ENCODE data around the gene ZNF609.
A peak's percentile ranks its signal among the peaks of the same experiment; 100 is the strongest.

Gene ZNF609

DNA sequence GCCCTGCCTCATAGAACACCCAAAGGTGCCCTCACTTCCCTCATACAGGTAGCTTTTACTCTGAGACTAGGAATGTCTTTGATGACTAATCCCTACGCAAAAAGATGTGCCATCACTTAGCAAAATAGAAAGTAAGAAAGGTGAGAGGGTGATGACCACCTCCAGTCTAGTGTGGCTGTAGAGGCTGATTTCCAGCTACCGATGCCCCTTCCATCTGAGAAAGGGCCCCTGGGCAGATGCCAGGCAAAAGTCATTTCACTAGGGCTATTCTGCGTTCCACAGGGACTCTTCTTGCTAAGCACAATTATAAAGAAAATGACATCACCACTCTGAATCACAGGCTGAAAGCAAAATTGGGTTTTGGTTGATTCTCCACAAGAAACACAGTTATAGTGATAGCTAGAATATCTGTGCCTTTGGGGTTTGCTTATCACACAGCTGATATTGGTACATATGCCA is 237.6 kb downstream of the ZNF609 start:
- DNase-seq (ENCODE audit: low read depth in 2 of 2), result no peak

DNA sequence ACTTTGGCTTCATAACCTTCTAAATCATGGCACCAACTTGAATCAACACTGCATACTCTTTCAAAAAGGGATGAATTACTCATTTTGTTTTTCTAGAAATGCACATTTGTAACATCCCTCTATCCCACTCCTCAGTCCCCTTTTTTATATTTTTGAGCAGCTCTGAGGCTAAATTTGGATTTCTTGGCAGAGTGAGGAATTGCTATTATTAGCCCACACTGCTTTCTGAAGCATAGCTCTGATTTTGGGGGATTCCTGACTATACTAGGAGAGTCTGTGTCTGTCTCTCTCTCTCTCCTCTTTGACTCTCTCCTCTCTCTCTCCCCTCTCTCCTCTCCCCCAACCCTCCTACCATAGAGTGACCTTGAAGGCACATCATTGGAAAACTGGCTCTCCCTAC is 238.4 kb downstream of the ZNF609 start:
- DNase-seq (ENCODE audit: low read depth in 2 of 2), result no peak

DNA sequence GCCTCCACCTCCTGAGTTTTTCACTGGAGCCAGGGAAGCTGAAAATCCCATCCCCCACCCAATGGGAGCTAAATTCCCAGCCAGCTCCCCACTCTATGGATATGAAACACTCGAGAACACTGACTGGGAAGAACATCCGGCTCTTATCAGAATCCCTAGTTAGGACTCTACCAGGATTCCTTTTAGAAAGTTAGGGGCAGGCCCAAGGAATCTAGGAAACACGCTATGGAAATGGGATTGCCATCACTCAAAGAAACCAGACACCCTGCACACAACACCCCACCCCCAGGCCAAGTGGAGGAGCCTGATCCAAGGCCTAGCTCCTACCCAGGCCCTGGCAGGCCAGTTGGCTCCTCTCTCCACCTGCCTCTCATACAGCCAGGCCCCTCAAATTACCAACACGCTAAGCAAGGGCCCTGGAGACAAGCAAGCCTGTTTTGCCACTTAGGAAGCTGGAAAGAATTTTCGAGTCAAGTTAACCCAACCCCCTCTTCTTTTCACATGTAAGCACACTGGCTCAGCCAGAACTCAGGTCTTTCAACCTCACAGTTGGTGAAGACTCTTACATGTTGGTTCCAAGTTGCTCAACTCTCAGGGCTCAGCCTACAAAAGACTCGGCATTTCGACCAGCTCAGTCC is 239.5 kb downstream of the ZNF609 start:
- no peak for DNase-seq (ENCODE audit: low read depth in 2 of 2)

DNA sequence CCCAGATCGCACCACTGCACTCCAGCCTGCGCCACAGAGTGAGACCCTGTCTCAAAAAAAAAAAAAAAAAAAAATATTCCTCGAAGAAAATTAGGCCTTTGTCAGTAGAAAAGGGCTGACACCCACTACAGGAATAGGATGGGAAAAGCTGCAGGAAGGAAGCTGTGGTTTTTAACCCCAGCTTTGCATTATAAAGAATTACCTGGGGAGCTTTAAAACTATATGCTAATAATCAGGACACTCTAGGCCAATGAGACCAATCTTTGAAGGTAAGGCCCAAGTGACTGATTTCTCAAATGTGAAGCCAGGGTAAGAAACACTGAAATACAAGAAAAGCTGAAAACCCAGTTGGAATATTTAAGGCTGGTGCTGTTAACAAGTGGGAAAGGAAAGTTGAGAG is 240.7 kb downstream of the ZNF609 start:
- no peak for DNase-seq (ENCODE audit: low read depth in 2 of 2)

DNA sequence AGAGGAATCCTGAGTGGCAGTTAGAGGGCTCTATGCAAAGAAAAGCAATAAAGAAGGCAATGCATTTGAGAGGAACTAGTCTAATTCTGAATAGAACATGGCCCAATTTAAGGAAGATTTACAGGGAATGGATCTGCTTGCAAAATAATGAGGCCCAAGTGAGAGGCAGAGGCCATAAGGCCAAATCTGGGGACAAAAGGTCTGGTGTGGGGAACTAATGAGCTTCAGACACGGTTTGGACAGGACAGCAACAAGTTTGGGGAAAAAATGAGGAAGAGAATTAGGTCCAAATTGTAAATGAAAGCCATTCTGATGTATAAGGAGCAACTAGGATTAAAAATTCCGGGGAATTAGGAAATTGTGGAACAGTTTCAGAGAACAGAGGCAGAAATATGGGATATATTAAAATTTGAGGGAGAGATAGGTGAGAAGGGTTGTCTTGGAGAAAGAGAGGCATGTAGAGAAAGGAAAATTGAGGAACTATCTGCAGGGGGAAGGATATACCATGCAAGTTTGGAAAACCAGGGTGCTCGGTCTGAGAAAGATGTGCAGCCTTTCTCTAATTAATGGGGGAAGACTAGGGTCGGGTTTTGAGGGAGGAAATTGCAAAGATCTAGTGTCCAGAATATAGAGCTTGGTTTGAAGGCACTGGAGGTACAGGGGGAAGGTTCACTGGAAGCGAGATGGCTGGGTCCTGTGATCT is 241.3 kb downstream of the ZNF609 start:
- DNase-seq (ENCODE audit: low read depth in 2 of 2), result no peak

DNA sequence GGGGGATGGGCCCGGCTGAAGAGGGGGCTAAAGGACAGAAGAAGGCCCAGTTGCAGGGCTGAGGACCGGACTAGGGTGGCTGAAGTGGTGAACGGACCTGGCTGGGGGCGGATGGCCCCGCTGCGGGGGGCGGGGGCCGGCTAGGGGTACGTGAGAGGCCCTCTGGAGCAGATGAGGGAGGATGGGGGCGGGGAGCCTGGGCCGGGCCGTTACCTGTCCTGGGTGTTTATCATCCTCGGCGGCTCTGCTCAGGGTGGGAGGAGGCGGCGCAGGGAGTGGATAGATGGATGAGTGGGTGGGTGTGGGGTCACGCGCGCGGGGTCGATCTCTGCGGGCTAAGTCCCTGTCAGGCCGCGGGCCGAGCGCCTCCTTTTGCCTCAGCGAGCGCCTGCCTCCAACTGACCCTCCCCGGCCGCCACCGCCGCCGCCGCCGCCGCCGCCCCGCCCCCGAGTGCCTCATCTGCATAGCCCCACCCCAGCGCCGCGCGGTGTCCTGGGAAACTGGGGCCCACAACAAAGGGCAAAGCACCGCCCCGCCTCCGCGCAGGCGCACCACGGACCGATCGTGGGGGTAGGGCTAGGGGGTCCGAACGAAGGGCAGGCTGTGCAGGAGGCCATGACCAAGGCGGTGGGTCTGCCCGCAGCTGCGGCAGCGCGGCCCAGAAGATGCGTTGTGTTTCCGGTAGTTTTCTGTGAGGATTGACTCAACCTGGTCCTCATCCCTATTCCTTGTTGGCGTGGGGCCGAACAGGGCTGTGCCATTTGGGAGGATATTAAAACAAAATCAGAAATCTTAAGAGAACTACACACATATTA is 242.6 kb downstream of the ZNF609 start:
- DNase-seq (ENCODE audit: low read depth in 2 of 2), result peak; percentile 88 to 95

DNA sequence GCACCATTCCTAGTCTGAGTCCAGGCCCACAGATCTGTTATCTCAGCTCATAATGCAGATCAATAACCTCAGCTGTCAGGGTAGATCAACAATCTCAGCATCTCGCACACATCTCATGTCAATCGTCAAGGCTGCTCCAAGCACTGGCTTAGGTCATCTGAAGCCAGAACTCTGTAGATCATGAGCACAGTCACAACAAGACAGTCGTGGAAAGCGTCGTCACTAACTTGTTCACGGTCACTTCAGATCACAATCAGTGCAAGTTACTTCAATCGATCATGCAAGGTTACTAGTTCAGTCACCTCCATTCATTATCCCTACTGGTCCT is 243.2 kb downstream of the ZNF609 start:
- no peak for DNase-seq (ENCODE audit: low read depth in 2 of 2)

DNA sequence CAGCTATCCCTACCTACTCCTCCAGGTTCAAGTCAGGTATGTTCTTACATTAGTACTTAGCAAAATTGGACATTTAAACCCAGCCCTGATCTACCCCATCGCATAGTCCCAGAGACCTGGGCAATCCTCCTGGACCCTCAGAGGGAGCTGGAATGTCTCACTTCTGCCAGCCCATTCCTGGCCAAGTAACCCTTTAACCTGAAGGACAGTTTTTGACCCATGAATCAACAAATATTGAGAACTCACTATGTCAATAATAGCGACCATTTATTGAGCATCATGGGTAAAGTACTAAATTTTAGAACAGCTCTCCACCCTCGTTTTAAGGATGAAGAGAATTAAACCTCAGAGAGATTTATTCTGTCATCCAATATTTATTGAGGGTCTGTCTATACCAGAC is 244.6 kb downstream of the ZNF609 start:
- no peak for DNase-seq (ENCODE audit: low read depth in 2 of 2)

DNA sequence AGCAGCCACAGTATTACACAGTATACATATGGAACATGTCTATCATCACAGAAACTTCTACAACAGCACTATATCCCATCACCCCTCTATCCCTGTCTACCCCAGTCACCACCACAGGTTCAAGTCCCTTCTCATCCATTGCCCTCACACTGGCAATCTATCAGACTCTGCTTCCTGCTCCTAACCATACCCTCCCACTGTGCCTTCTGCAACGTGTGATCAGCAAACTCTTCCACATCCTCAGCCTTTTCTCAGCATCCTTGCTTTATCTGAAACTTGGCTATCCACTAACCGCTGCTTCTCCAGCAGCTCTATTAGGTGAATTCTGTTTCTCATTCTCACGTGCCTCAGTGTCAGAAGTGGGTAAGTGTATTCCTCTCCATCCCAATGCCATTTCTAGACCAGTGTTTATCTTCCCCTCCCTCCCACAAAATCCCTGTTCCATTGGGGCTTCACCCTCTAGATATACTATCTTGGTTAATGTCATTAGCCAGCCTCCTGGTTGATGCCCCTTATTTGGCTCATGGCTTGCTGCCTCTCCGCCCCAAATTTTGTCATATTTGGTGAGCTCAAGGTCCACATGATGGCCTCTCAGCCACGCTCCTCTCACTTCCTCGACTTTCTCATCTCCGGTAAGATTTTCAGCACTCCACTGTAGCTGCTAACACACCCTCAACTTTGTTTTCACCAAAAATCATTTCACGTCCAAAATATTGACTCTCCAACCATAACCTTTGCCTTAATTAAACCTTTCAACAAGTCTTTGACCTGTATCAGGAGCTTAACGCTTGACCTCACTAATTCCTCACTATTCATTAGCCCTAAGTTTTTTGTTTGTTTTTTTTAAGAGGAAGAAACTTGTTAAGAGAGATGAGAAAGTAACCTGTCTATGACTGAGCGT is 245.9 kb downstream of the ZNF609 start:
- no peak for DNase-seq (ENCODE audit: low read depth in 2 of 2)

DNA sequence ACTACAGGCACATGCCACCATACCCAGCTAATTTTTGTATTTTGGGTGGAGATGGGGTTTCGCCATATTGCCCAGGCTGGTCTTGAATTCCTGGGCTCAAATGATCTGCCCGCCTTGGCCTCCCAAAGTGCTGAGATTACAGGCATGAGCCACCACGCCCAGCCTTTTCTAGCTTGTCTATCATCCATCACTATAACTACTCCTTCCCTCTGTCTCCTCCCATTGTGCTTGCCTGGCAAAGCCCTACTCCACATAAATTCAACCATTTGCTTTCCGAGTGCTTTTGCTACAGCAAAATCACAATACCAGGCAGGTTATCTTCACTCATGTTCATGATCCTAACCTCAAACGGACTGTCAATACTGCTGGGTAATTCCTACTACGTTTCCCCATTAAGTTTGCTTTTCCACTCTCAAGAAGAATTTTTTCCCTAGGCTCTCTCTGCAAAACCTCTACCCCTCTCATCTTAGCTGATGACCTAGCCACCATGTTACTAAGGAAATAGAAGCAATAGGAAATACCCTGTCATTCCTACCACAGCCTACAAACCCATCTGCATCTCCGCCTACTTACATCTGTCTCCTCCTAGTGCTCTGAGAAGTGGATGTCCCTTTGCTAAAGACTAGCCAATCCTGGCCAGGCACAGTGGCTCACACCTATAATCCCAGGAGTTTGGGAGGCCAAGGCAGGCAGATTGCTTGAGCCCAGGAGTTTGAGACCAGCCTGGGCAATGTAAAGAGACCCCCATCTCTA is 250.5 kb downstream of the ZNF609 start:
- no peak for DNase-seq (ENCODE audit: low read depth in 2 of 2)

DNA sequence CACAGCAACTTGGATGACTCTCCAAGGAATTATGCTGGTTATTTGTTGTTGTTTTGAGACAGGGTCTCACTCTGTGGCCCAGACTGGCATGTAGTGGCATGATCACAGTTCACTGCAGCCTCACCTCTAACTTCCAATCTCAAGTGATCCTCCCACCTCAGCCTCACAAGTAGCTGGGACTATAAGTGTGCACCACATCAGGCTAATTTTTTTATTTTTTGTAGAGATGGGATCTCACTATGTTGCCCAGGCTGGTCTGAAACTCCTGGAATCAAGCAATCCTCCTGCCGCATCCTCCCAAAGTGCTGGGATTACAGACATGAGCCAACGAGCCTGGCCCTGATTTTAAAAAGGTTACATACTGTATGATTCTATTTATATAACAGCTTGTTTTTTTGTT is 252.0 kb downstream of the ZNF609 start:
- no peak for DNase-seq (ENCODE audit: low read depth in 2 of 2)

DNA sequence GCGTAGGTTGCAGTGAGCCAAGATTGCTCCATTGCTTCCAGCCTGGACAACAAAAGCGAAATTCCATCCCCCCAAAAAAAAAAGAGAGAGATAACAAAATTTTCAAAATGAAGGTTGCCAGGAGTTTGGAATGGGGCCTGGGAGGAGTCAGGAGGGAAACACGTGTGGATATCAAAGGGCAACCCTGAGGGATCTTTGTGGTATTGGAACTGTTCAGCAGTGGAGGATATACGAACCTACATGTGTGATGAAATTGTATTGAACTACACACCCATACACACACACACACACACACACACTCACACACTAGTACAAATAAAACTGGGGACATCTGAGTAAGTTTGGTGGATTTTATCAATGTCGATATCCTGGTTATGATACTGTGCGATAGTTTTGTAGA is 253.2 kb downstream of the ZNF609 start:
- DNase-seq (ENCODE audit: low read depth in 2 of 2), result no peak

DNA sequence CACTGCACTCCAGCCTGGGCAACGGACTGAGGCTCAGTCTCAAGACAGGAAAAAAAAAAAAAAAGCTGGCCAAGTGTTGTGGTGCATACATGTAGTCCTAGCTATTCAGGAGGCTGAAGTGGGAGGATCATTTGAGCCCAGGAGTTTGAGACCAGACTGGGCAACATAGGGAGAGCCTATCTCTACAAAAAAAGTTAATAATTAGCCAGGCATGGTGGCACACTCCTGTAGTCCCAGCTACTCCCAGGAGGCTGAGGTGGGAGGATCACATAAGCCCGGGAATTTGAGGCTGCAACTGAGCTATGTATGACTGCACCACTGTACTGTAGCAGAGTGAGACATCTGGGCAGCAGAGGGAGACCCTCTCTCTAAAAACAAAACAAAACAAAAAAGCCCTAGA is 256.1 kb downstream of the ZNF609 start:
- DNase-seq (ENCODE audit: low read depth in 2 of 2), result no peak

DNA sequence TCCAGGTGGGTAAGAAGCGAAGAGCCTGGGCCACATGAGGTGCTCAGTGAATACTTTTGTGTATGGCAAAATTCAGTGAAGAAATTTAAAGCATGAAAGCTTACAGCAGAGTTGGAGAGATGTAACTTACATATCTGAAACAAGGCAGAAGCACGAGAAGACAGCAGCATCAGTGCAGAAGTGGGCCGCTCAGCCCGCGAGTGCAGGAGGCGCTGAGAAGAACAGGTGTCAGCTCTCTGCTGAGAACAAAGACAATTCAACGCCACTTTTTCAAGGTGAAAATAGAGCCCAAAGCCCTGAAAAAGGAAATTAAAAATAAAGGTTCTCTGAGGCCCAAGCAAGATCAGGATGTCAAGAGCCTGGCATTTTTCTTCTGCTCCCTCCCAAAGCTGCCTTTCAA is 256.8 kb downstream of the ZNF609 start:
- DNase-seq (ENCODE audit: low read depth in 2 of 2), result no peak

DNA sequence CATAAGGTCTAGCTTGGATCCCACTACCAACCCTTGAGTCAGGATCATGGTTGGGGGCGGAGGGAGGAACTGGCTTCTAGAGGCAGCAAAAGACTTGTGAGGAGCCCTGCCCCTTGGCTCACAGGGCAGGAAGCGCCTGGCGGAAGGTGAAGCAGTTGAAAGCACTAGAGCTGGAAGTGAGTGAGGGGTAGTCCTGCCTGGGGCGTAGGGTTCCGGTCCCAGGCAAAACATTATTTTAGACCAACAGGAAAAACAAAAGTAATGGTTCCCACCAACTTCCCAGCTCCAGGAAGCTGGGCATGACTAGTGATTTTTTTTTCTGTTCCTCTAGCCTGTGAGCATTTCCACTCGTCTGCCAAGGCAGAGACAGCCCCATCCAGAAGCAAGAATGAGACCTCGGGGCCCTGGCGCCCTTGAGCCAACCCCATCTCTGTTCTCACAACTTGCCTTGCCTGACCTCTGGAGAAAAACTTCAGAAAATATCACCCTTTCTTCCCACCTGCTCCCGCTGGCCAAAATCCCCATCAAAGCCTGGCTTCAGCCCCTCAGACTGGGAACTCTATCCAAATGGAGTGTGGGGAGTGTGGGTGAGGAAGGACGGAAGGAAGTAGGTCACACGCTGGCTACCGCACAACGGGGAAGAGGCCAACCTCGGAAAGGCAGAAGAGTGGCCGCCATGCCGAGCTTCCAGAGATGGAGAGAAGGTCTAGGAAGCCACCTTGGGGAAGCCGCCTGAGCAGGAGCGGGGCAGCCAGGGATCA is 257.5 kb downstream of the ZNF609 start:
- DNase-seq (ENCODE audit: low read depth in 2 of 2), result no peak

DNA sequence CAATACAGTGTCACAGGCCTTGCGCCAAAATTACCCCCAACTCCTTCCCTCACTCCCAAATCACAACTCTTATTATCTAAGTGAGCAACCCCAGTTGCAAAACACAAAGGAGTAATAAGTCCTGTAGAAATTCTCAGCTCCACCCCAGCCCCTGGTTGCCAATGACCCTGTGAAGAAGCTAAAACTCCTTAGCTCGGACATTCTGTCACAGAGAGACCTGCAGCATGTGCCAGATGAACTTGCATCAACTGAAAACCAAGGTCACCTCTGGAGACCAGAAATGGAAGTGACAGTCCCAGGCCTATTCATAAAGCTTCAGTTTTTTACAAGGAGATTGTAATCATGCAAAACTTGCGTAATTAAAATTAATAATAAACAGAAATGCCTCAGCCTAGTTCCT is 259.8 kb downstream of the ZNF609 start:
- DNase-seq (ENCODE audit: low read depth in 2 of 2), result no peak

DNA sequence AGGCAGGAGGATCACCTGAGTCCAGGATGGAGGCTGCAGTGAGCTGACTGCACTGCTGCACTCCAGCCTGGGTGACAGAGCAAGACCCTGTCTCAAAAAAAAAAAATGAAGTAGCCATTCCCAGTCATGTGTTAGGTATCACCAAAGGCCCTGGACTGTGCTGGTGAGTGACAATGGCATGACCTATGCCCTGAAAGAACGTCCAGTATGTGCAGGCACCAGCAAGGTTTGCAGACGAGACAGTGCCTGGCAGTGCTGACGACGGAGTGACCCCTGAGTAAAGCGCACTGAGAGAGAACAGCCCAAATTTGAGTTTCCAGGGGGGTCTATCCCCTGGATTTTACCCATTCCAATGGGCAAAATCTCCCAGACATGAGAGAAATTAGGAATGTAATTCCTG is 269.8 kb downstream of the ZNF609 start:
- no peak for DNase-seq (ENCODE audit: low read depth in 2 of 2)

DNA sequence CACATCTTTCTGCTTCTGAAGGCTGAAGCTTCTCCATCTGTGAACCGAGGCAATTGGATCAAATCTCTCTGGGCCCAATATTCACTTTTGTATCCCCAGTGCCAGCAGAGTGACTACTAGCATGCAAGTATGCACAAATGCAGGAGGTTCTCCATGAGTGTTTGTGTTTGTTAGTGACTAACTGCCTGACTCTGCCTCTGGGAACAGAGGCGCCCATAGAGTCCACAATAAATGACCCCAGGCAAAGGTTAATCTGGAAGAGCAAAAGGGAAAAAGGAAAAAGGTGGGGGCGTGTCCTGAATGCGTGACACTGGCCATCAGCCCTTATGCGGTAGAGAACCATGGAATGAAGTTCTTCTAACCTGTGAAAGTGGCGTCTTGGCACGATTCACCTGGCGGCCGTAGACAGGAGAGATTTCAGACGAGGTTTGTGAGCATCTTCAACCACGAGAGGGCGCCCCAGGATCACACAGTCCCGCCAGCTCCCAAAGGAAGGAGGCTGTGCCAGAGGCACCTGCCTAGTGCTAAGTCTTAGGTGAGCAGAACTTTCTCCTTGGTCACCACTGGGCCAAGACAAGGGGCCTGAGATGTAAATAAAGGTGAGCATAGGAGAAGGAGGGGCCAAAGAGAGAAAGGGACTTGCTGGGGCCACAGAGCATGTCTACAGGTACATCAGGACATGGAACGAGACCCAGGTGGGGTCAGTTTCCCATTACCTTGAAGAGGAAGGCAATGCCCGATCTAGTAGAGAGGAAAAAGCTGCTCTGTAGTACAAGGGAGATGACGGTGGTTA is 270.8 kb downstream of the ZNF609 start:
- DNase-seq (ENCODE audit: low read depth in 2 of 2), result peak; percentile 68 to 80

DNA sequence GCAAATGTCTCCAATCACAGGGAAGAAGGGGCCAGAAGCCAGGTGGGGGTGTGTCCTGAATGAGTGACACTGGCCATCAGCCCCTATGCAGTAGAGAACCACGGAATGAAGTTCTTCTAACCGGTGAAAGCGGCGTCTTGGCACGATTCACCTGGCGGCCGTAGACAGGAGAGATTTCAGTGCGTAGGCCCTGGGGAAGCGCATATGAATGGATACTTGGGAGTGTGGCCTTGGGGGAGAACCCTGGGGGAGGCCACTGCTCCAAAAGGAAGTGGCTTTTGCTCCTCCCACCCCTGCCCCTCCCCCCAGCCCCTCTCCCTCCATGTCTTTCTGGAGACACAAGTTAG is 271.4 kb downstream of the ZNF609 start:
- no peak for DNase-seq (ENCODE audit: low read depth in 2 of 2)

Measured in stimulated activated CD4-positive, alpha-beta T cell treated with anti-CD3 and anti-CD28 coated beads, Interleukin-1b, Interleukin-23, amount 100 ng/mL, for 1 hour (primary cell).